H9 (cell line): ENCODE data around the gene ATE1. TPM values are rescaled to one million over a fixed set of nuclear protein-coding genes. Genes with fewer than 3 reads are reported as not detected.
A peak's percentile ranks its signal among the peaks of the same experiment; 100 is the strongest.

Source experiments
- DNase-seq: peaks from one replicate; pipeline ENCODE4 v3.0.0-alpha.2; 2017
- H2AFZ ChIP-seq: one replicate; pipeline ENCODE4 v1.6.1; 2013; ENCODE audit warnings: mild to moderate bottlenecking, low read length, control low read depth, moderate library complexity
- H2AK5ac ChIP-seq: 2 replicates; pipeline ENCODE4 v1.6.1; 2013; ENCODE audit warnings: low read length, control low read depth, mixed read lengths; ENCODE audit not compliant: insufficient read length
- H2BK120ac ChIP-seq: one replicate; pipeline ENCODE4 v1.6.1; 2013; ENCODE audit warnings: low read depth, mild to moderate bottlenecking, low read length, control low read depth, inconsistent platforms; ENCODE audit not compliant: poor library complexity, severe bottlenecking
- H2BK12ac ChIP-seq: 2 replicates; pipeline ENCODE4 v1.6.1; 2013; ENCODE audit warnings: low read length, control low read depth, mixed read lengths, low read depth; ENCODE audit not compliant: insufficient read length
- H2BK15ac ChIP-seq: 2 replicates; pipeline ENCODE4 v1.6.1; 2013; ENCODE audit warnings: low read depth, low read length, control low read depth
- H2BK20ac ChIP-seq: one replicate; pipeline ENCODE4 v1.6.1; 2013; ENCODE audit warnings: low read depth, mild to moderate bottlenecking, low read length, control low read depth, inconsistent platforms; ENCODE audit not compliant: poor library complexity, severe bottlenecking
- H2BK5ac ChIP-seq: 2 replicates; pipeline ENCODE4 v1.6.1; 2013; ENCODE audit warnings: low read length, control low read depth, mixed read lengths; ENCODE audit not compliant: insufficient read length
- H3K14ac ChIP-seq: 2 replicates; pipeline ENCODE4 v1.6.1; 2013; ENCODE audit warnings: low read length, control low read depth; ENCODE audit not compliant: insufficient read depth
- H3K18ac ChIP-seq: 2 replicates; pipeline ENCODE4 v1.6.1; 2013; ENCODE audit warnings: low read depth, mild to moderate bottlenecking, mixed read lengths, low read length, control low read depth; ENCODE audit not compliant: insufficient read length
- H3K23ac ChIP-seq: 2 replicates; pipeline ENCODE4 v1.6.1; 2013; ENCODE audit warnings: low read length, control low read depth, mixed read lengths, low read depth; ENCODE audit not compliant: insufficient read length
- H3K23me2 ChIP-seq: 2 replicates; pipeline ENCODE4 v1.6.1; 2013; ENCODE audit warnings: low read depth, mild to moderate bottlenecking, mixed read lengths, low read length, control low read depth; ENCODE audit not compliant: insufficient read length, poor library complexity, severe bottlenecking
- H3K27ac ChIP-seq: 2 replicates; pipeline ENCODE4 v1.5.1; 2013; ENCODE audit warnings: low read length, control low read depth, mixed read lengths, low read depth; ENCODE audit not compliant: insufficient read length
- H3K27me3 ChIP-seq: 2 replicates; pipeline ENCODE4 v1.6.1; 2013; ENCODE audit warnings: low read length, control low read depth, inconsistent platforms; ENCODE audit not compliant: insufficient read depth
- H3K4ac ChIP-seq: 2 replicates; pipeline ENCODE4 v1.6.1; 2013; ENCODE audit warnings: low read depth, mild to moderate bottlenecking, control low read depth, inconsistent platforms, low read length, moderate library complexity
- H3K4me1 ChIP-seq: 2 replicates; pipeline ENCODE4 v1.6.1; 2013; ENCODE audit warnings: low read length, control low read depth, inconsistent platforms; ENCODE audit not compliant: insufficient read depth
- H3K4me2 ChIP-seq: 2 replicates; pipeline ENCODE4 v1.6.1; 2013; ENCODE audit warnings: low read length, control low read depth, mixed read lengths; ENCODE audit not compliant: insufficient read length, insufficient read depth
- H3K56ac ChIP-seq: 2 replicates; pipeline ENCODE4 v1.6.1; 2013; ENCODE audit warnings: low read depth, mild to moderate bottlenecking, mixed read lengths, low read length, control low read depth; ENCODE audit not compliant: insufficient read length
- H3K79me1 ChIP-seq: 2 replicates; pipeline ENCODE4 v1.6.1; 2013; ENCODE audit warnings: low read depth, mild to moderate bottlenecking, moderate library complexity, low read length, control low read depth, inconsistent platforms; ENCODE audit not compliant: insufficient read depth, poor library complexity, severe bottlenecking
- H3K79me2 ChIP-seq: 2 replicates; pipeline ENCODE4 v1.6.1; 2013; ENCODE audit warnings: low read length, control low read depth, inconsistent platforms; ENCODE audit not compliant: insufficient read depth
- H3K9ac ChIP-seq: 2 replicates; pipeline ENCODE4 v1.6.1; 2013; ENCODE audit warnings: low read length, control low read depth, mixed read lengths; ENCODE audit not compliant: insufficient read length; ENCODE audit errors: extremely low read depth
- H3K9me3 ChIP-seq: one replicate; pipeline ENCODE4 v1.6.1; 2013; ENCODE audit warnings: low read depth, low read length, inconsistent platforms; ENCODE audit not compliant: control insufficient read depth
- H3T11ph ChIP-seq: one replicate; pipeline ENCODE4 v1.6.1; 2013; ENCODE audit warnings: mild to moderate bottlenecking, low read length, control low read depth, inconsistent platforms
- H4K20me1 ChIP-seq: one replicate; pipeline ENCODE4 v1.6.1; 2013; ENCODE audit not compliant: control insufficient read depth, insufficient read length, insufficient read depth
- H4K5ac ChIP-seq: 2 replicates; pipeline ENCODE4 v1.6.1; 2013; ENCODE audit warnings: low read depth, mild to moderate bottlenecking, mixed read lengths, low read length, control low read depth; ENCODE audit not compliant: insufficient read length
- H4K8ac ChIP-seq: replicated peaks from 2 replicates; pipeline ENCODE4 v1.6.1; 2013; ENCODE audit warnings: low read length, control low read depth, mixed read lengths, low read depth; ENCODE audit not compliant: insufficient read length
- H4K91ac ChIP-seq: 2 replicates; pipeline ENCODE4 v1.6.1; 2013; ENCODE audit warnings: low read depth, mild to moderate bottlenecking, moderate library complexity, mixed read lengths, low read length, control low read depth; ENCODE audit not compliant: insufficient read length
- H3K27ac Mint-ChIP-seq, 3 experiments: 2 replicates in 2 of 3; 3 replicates in 1 of 3; pipeline ENCODE4 v1.8.0; 2020 to 2021; ENCODE audit warnings: mixed read lengths in 3 of 3, mild to moderate bottlenecking in 1 of 3, moderate library complexity in 1 of 3
- H3K27me3 Mint-ChIP-seq: 2 replicates; pipeline ENCODE4 v1.8.0; 2021; ENCODE audit warnings: low read depth, mild to moderate bottlenecking, moderate library complexity, mixed read lengths
- H3K36me3 Mint-ChIP-seq, 3 experiments: 2 replicates in 2 of 3; 3 replicates in 1 of 3; pipeline ENCODE4 v1.8.0; 2020 to 2021; ENCODE audit warnings: low read depth in 3 of 3, mixed read lengths in 3 of 3; ENCODE audit not compliant: insufficient read depth in 1 of 3
- H3K4me1 Mint-ChIP-seq, 2 experiments: 2 replicates each; pipeline ENCODE4 v1.8.0; 2020; ENCODE audit warnings: mixed read lengths in 2 of 2
- H3K4me3 Mint-ChIP-seq, 2 experiments: 2 replicates in 1 of 2; 3 replicates in 1 of 2; pipeline ENCODE4 v1.8.0; 2020 to 2021; ENCODE audit warnings: mild to moderate bottlenecking in 2 of 2, mixed read lengths in 2 of 2, moderate library complexity in 1 of 2
- H3K9me3 Mint-ChIP-seq, 2 experiments: 2 replicates in 1 of 2; 3 replicates in 1 of 2; pipeline ENCODE4 v1.8.0; 2020; ENCODE audit warnings: mild to moderate bottlenecking in 2 of 2, mixed read lengths in 2 of 2, moderate library complexity in 1 of 2
- CTCF ChIP-seq: fragments of 200-600 bp; sonication (generic); conservative IDR thresholded peaks from 3 replicates; pipeline ENCODE4 v1.8.0; 2021; ENCODE audit warnings: antibody characterized with exemption, mild to moderate bottlenecking
- WGBS: extraction: QIAGEN DNeasy Blood & Tissue Kit; methylation state at CpG from one replicate; pipeline ENCODE4 v1.1.7; 2013; ENCODE audit warnings: missing lambda C conversion rate, low lambda C conversion rate, mixed read lengths; ENCODE audit not compliant: insufficient read length; ENCODE audit errors: extremely low coverage; 5-methylcytosine and 5-hydroxymethylcytosine counted together
- total RNA-seq: library from RNA; stranded (reverse); gene quantifications from 2 replicates; pipeline ENCODE4 v1.2.1, GENCODE V29; 2021

Gene ATE1
- total RNA-seq, 1 experiment from 2014 or later = 29.0 TPM

GRCh38 chr10:121698902-121699301 is 228.9 kb downstream of the ATE1 start:
- no peak for DNase-seq
- Mint-ChIP-seq H3K9me3 (peaks cover 3 to 4% of the 10 kb centered on the region in 2 experiments; a peak in 3 of 5 replicates), H3K4me3 (no peak overlapping the region), H3K27me3 (peaks cover 3% of the 10 kb centered on the region), H3K27ac (peak overlapping the region in 1 of 3 experiments; percentile 63; a peak in 2 of 7 replicates), H3K36me3 (0 out of 7 replicates have a peak, but pooled peaks cover 0 to 3% (median 0%) of the 10 kb centered on the region in 3 experiments), H3K4me1 (peaks cover 23 to 28% of the 10 kb centered on the region in 2 experiments)
- H3K27me3 ChIP-seq = no peaks in the 10 kb centered on the region
- no peak overlapping the region for H2AFZ ChIP-seq
- no peak overlapping the region for H3T11ph ChIP-seq
- no peaks in the 10 kb centered on the region for H3K23me2 ChIP-seq
- H3K79me2 ChIP-seq = no peaks in the 10 kb centered on the region
- H2BK20ac ChIP-seq = no peak overlapping the region
- no peak for TF ChIP-seq CTCF
- H4K20me1 ChIP-seq = no peaks in the 10 kb centered on the region
- H3K14ac ChIP-seq = no peak overlapping the region
- no peak overlapping the region for H2BK15ac ChIP-seq
- H2BK120ac ChIP-seq = no peak overlapping the region
- no peak overlapping the region for H2BK12ac ChIP-seq
- no peak overlapping the region for H3K4ac ChIP-seq
- no peak overlapping the region for H3K23ac ChIP-seq
- H4K91ac ChIP-seq = no peak overlapping the region
- no peak overlapping the region for H3K18ac ChIP-seq
- H3K79me1 ChIP-seq = no peaks in the 10 kb centered on the region
- WGBS = no CpG with 5 or more reads among the region's 12 CpGs
- H3K27ac ChIP-seq = no peak overlapping the region
- no peak overlapping the region for H4K5ac ChIP-seq
- no peaks in the 10 kb centered on the region for H3K4me1 ChIP-seq
- no peaks in the 10 kb centered on the region for H3K9me3 ChIP-seq
- H3K9ac ChIP-seq = no peak overlapping the region
- H4K8ac ChIP-seq = no peak overlapping the region
- no peak overlapping the region for H3K56ac ChIP-seq
- no peak overlapping the region for H2BK5ac ChIP-seq
- no peak overlapping the region for H2AK5ac ChIP-seq
- no peak overlapping the region for H3K4me2 ChIP-seq
